ENCODE measurements around the gene MAST4.
"Not testable (repeated sequence)": the region's sequence is repeated elsewhere in the genome, so short reads cannot be mapped to it uniquely, and the experiment has no call there.

MAST4 gene

GRCh38 chr5:66820630-66821207 lies 224.5 kb downstream of the MAST4 start:
- no peaks in the 10 kb centered on the region for H3K36me3 ChIP-seq (ENCODE audit: control insufficient read depth, insufficient read depth, low read length)

GRCh38 chr5:66821688-66822429 lies 225.7 kb downstream of the MAST4 start:
- Histone ChIP-seq H3K27ac (peak overlapping the region; percentile 93), H3K36me3 (ENCODE audit: control insufficient read depth, insufficient read depth, low read length) (no peaks in the 10 kb centered on the region), H3K9me3 (ENCODE audit: control insufficient read depth, low read length) (no peaks in the 10 kb centered on the region), H3K4me2 (ENCODE audit: low read length) (no peak overlapping the region), H2AFZ (peak overlapping the region; percentile 72), H3K4me1 (peaks cover 27% of the 10 kb centered on the region), H3K4me3 (ENCODE audit: low read depth, low read length) (no peak overlapping the region), H3K79me2 (peaks cover 9% of the 10 kb centered on the region), H3K27me3 (ENCODE audit: control insufficient read depth, insufficient read depth, low read length) (no peaks in the 10 kb centered on the region), H3K9ac (no peak overlapping the region)
- TF ChIP-seq CTCF (IDR thresholded peaks at IDR 0.05): no peak

More at GRCh38 chr5:66820630-66821207, 224.5 kb downstream of the MAST4 start:
- Histone ChIP-seq H3K4me3 (ENCODE audit: low read depth, low read length) (no peak overlapping the region), H3K79me2 (peaks cover 9% of the 10 kb centered on the region), H2AFZ (peak overlapping the region; percentile 72), H3K4me1 (peaks cover 19% of the 10 kb centered on the region), H3K4me2 (ENCODE audit: low read length) (no peak overlapping the region), H3K27me3 (ENCODE audit: control insufficient read depth, insufficient read depth, low read length) (no peaks in the 10 kb centered on the region), H3K27ac (no peak overlapping the region), H3K9ac (no peak overlapping the region), H3K9me3 (ENCODE audit: control insufficient read depth, low read length) (no peaks in the 10 kb centered on the region)
- TF ChIP-seq CTCF (IDR thresholded peaks at IDR 0.05): no peak

GRCh38 chr5:66822906-66823305 lies 226.7 kb downstream of the MAST4 start:
- not testable (repeated sequence) for H3K27me3 ChIP-seq (ENCODE audit: control insufficient read depth, insufficient read depth, low read length); H3K79me2 ChIP-seq; H3K36me3 ChIP-seq (ENCODE audit: control insufficient read depth, insufficient read depth, low read length); H3K4me3 ChIP-seq (ENCODE audit: low read depth, low read length); H2AFZ ChIP-seq; H3K9ac ChIP-seq; H3K9me3 ChIP-seq (ENCODE audit: control insufficient read depth, low read length); H3K4me2 ChIP-seq (ENCODE audit: low read length)
- Histone ChIP-seq H3K4me1 (peaks cover 33% of the 10 kb centered on the region), H3K27ac (peak overlapping the region; percentile 93)

- TF ChIP-seq CTCF (IDR thresholded peaks at IDR 0.05): no peak
- Histone ChIP-seq H3K4me1 (peaks cover 33% of the 10 kb centered on the region), H3K27ac (peak overlapping the region; percentile 93), H2AFZ (peak overlapping the region; percentile 6), H3K27me3 (ENCODE audit: control insufficient read depth, insufficient read depth, low read length) (no peaks in the 10 kb centered on the region), H3K79me2 (peaks cover 18% of the 10 kb centered on the region), H3K36me3 (ENCODE audit: control insufficient read depth, insufficient read depth, low read length) (no peaks in the 10 kb centered on the region), H3K9ac (no peak overlapping the region), H3K9me3 (ENCODE audit: control insufficient read depth, low read length) (no peaks in the 10 kb centered on the region), H3K4me3 (ENCODE audit: low read depth, low read length) (no peak overlapping the region), H3K4me2 (ENCODE audit: low read length) (no peak overlapping the region)
Observed at GRCh38 chr5:66824476-66824875, 228.3 kb downstream of the MAST4 start.

- Histone ChIP-seq H3K4me3 (ENCODE audit: low read depth, low read length) (no peak overlapping the region), H3K9ac (no peak overlapping the region), H3K4me1 (peaks cover 33% of the 10 kb centered on the region), H3K4me2 (ENCODE audit: low read length) (peak overlapping the region; percentile 32), H2AFZ (peak overlapping the region; percentile 71), H3K9me3 (ENCODE audit: control insufficient read depth, low read length) (no peaks in the 10 kb centered on the region), H3K27me3 (ENCODE audit: control insufficient read depth, insufficient read depth, low read length) (no peaks in the 10 kb centered on the region), H3K27ac (peak overlapping the region; percentile 93), H3K36me3 (ENCODE audit: control insufficient read depth, insufficient read depth, low read length) (no peaks in the 10 kb centered on the region), H3K79me2 (peaks cover 23% of the 10 kb centered on the region)
- TF ChIP-seq CTCF (IDR thresholded peaks at IDR 0.05): no peak
Observed at GRCh38 chr5:66826263-66826662, 230.1 kb downstream of the MAST4 start.
